GM13976 (cell line): ENCODE data around the gene NAA38.

ENCODE experiments used
- DNase-seq: peaks from one replicate; pipeline ENCODE4 v3.0.0; 2012; ENCODE audit warnings: low spot score
- CTCF ChIP-seq: IDR thresholded peaks from 2 replicates; pipeline ENCODE4 v1.5.1; 2012; ENCODE audit warnings: borderline replicate concordance, mild to moderate bottlenecking; ENCODE audit not compliant: insufficient read depth; ENCODE audit errors: extremely low read depth, missing control alignments, control extremely low read depth
- in situ Hi-C: fragments of 300-500 bp; cut with MboI; formaldehyde crosslinking; loops from one replicate; pipeline ENCODE4 v1.12.0; 2022; ENCODE audit warnings: low sequenced_read_pairs, mixed read lengths, inconsistent platforms; ENCODE audit not compliant: unreplicated experiment

Gene NAA38

GRCh38 chr17:7835814-7836595 lies 21.4 kb downstream of the NAA38 start:
- TF ChIP-seq CTCF, result no peak
- DNase-seq, result no peak
- in situ Hi-C loops, result no loop called here

- peak; percentile 93 for TF ChIP-seq CTCF
- in situ Hi-C loops, result no loop called here
- peak; percentile 93 for DNase-seq
Observed at GRCh38 chr17:7834957-7835813, 22.2 kb downstream of the NAA38 start.

- in situ Hi-C loops, result no loop called here
- no peak for DNase-seq
- TF ChIP-seq CTCF, result no peak
Observed at GRCh38 chr17:7834542-7834956, 22.8 kb downstream of the NAA38 start.

- in situ Hi-C loops, result no loop called here
- DNase-seq, result peak; percentile 93
- no peak for TF ChIP-seq CTCF
Observed at GRCh38 chr17:7833795-7834541, 23.4 kb downstream of the NAA38 start, which contains the start of gene KDM6B. KDM6B (plus strand) TSS chr17:7834217; CDS start chr17:7845555, 11,338 bp downstream.

DNA sequence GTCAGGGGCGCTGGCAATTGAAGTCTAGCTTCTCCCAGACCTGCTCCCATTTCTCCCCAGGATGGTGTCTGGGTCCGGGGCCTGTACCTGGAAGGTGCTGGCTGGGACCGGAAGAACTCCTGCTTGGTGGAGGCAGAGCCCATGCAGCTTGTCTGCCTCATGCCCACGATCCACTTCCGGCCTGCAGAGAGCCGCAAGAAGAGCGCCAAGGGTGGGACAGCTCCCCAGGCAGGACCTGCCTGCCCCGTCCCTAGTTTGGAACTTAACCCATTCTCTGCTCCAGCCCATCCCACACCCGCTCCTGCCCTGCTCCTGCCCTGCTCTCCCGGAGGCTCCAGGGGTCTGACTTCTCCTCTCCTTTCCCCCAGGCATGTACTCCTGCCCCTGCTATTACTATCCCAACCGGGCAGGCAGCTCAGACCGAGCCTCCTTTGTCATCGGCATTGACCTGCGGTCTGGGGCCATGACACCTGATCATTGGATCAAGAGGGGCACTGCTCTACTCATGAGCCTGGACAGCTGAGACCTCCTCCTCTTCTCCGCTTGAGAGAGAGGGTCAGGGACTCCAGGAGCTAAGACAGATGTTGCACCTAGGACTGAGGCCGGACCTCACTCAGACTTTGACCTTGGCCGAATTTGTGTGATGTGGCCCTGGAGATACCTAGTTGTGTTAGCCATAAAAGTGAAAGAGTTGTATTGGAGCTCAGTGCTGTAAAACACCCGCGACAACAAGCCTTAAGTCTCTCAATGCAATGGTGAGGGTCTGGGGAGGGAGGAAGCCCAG lies 24.2 kb downstream of the NAA38 start:
- in situ Hi-C loops, result no loop called here
- no peak for DNase-seq
- TF ChIP-seq CTCF, result no peak
